NCI-H345 (cell line): ENCODE data around the gene DMGDH.

Experiments
- DNase-seq: peaks from one replicate; lab custom pipeline; 2025; lab: John Stamatoyannopoulos, UW

Gene DMGDH

GRCh38 chr5:78974011-78974410 is 95.5 kb downstream of the DMGDH start:
- DNase-seq = no peak

- DNase-seq = no peak
These were observed 96.6 kb downstream of the DMGDH start for GRCh38 chr5:78972654-78973428.

- DNase-seq = no peak
These were observed 97.5 kb downstream of the DMGDH start for GRCh38 chr5:78971998-78972397.

- no peak for DNase-seq
These were observed 100.7 kb downstream of the DMGDH start for GRCh38 chr5:78968781-78969180.

- DNase-seq = peak; percentile 54
These were observed 104.6 kb downstream of the DMGDH start for GRCh38 chr5:78964889-78965288.

- no peak for DNase-seq
These were observed 107.7 kb downstream of the DMGDH start for GRCh38 chr5:78961743-78962142.

GRCh38 chr5:78959767-78960166 is 109.7 kb downstream of the DMGDH start:
- no peak for DNase-seq

GRCh38 chr5:78958672-78959445 is 110.6 kb downstream of the DMGDH start:
- no peak for DNase-seq

GRCh38 chr5:78956901-78957300 is 112.6 kb downstream of the DMGDH start:
- no peak for DNase-seq

- no peak for DNase-seq
These were observed 116.2 kb downstream of the DMGDH start for GRCh38 chr5:78953092-78953800.
